ENCODE measurements around the gene DDX25. TPM values are rescaled to one million over a fixed set of nuclear protein-coding genes. Genes with fewer than 3 reads are reported as not detected.

DDX25 gene
- total and polyA plus RNA-seq, 2 of the 13 experiments (the other 11 are each of a cell fraction or from before 2014, with no cell fraction given), result 0.17 to 0.29 TPM

DNA sequence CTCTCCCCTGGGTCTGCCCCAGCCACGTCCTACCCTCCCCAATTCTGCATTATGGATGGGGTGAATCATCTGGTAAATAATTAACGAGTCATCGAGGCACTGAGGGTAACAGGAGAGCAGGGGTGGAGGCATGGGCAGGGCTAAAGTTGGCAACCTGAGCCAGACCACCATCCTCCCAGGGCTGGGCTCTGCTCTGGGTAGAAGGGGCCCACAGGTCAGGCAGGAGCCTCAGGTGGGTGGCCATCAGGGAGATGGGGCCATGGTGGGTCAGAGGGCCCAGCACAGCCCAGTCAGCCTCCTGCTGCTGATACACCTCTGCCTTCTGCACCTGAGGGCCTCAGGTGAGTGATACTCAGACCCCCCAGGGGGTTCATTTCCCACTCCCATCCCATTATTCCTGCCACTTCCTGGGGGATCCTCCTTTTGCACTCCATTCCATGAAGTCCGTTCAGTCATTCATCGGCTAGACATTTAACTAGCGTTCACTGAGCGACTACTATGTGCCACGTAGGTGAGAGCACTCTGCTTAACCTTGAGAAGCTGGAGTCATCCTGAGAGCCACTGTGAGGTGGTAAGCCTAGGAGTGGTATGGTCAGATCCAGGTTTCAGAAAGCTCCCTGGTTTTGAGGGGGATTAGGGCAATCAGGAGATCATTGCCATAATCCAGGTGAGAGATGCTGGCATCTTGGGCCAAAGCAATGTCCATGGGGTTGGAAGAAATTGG, 41.7 kb downstream of the DDX25 start, which contains the start of gene VSIG10L2 (continued):
- no peak for TF ChIP-seq AGO2 (optimal IDR thresholded peaks at IDR 0.05; ENCODE audit: low read depth, low read length)
- peak; percentile 24; the same call in 1 of the 2 replicates for TF ChIP-seq TAF1 (CRISPR knock-in tag; IDR thresholded peaks at IDR 0.05)
- TF ChIP-seq SALL1 (CRISPR knock-in tag; IDR thresholded peaks at IDR 0.05), result peak; percentile 15; the same call in 1 of the 2 replicates
- TF ChIP-seq, protein P1, sequence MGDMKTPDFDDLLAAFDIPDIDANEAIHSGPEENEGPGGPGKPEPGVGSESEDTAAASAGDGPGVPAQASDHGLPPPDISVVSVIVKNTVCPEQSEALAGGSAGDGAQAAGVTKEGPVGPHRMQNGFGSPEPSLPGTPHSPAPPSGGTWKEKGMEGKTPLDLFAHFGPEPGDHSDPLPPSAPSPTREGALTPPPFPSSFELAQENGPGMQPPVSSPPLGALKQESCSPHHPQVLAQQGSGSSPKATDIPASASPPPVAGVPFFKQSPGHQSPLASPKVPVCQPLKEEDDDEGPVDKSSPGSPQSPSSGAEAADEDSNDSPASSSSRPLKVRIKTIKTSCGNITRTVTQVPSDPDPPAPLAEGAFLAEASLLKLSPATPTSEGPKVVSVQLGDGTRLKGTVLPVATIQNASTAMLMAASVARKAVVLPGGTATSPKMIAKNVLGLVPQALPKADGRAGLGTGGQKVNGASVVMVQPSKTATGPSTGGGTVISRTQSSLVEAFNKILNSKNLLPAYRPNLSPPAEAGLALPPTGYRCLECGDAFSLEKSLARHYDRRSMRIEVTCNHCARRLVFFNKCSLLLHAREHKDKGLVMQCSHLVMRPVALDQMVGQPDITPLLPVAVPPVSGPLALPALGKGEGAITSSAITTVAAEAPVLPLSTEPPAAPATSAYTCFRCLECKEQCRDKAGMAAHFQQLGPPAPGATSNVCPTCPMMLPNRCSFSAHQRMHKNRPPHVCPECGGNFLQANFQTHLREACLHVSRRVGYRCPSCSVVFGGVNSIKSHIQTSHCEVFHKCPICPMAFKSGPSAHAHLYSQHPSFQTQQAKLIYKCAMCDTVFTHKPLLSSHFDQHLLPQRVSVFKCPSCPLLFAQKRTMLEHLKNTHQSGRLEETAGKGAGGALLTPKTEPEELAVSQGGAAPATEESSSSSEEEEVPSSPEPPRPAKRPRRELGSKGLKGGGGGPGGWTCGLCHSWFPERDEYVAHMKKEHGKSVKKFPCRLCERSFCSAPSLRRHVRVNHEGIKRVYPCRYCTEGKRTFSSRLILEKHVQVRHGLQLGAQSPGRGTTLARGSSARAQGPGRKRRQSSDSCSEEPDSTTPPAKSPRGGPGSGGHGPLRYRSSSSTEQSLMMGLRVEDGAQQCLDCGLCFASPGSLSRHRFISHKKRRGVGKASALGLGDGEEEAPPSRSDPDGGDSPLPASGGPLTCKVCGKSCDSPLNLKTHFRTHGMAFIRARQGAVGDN (CRISPR knock-in tag; IDR thresholded peaks at IDR 0.05), result peak; percentile 27; the same call in 1 of the 2 replicates
- no peak for TF ChIP-seq SMARCE1 (IDR thresholded peaks at IDR 0.05; ENCODE audit: borderline replicate concordance)
- no peak for TF ChIP-seq TCF7L2 (IDR thresholded peaks at IDR 0.05; ENCODE audit: low read depth, low read length)
- no peak for TF ChIP-seq GATA4 (IDR thresholded peaks at IDR 0.05; ENCODE audit: borderline replicate concordance, low read depth)
- TF ChIP-seq SAP130 (CRISPR knock-in tag; IDR thresholded peaks at IDR 0.05; ENCODE audit: low read depth), result peak; percentile 21; the same call in 1 of the 2 replicates
- no peak for TF ChIP-seq SMARCC2 (IDR thresholded peaks at IDR 0.05)
- no peak for TF ChIP-seq TAF15 (IDR thresholded peaks at IDR 0.05; ENCODE audit: low read depth, low read length, poor library complexity, severe bottlenecking)
- TF ChIP-seq MLLT10 (CRISPR knock-in tag; IDR thresholded peaks at IDR 0.05), result no peak
- TF ChIP-seq MIXL1 (CRISPR knock-in tag; IDR thresholded peaks at IDR 0.05), result 0 out of 2 replicates have a peak, but pooled peaks have one; percentile 17
- TF ChIP-seq, protein P2, sequence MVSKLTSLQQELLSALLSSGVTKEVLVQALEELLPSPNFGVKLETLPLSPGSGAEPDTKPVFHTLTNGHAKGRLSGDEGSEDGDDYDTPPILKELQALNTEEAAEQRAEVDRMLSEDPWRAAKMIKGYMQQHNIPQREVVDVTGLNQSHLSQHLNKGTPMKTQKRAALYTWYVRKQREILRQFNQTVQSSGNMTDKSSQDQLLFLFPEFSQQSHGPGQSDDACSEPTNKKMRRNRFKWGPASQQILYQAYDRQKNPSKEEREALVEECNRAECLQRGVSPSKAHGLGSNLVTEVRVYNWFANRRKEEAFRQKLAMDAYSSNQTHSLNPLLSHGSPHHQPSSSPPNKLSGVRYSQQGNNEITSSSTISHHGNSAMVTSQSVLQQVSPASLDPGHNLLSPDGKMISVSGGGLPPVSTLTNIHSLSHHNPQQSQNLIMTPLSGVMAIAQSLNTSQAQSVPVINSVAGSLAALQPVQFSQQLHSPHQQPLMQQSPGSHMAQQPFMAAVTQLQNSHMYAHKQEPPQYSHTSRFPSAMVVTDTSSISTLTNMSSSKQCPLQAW (CRISPR knock-in tag; IDR thresholded peaks at IDR 0.05), result peak; percentile 66; the same call in 1 of the 2 replicates
- no peak for TF ChIP-seq ZNF816 (CRISPR knock-in tag; IDR thresholded peaks at IDR 0.05; ENCODE audit: borderline replicate concordance)
- no peak for TF ChIP-seq PHF8 (CRISPR knock-in tag; IDR thresholded peaks at IDR 0.05)
- TF ChIP-seq NFE2 (CRISPR knock-in tag; IDR thresholded peaks at IDR 0.05), result no peak
- no peak for TF ChIP-seq REPIN1 (CRISPR knock-in tag; IDR thresholded peaks at IDR 0.05; ENCODE audit: borderline replicate concordance, low read depth)
- no peak for TF ChIP-seq ZNF501 (CRISPR knock-in tag; IDR thresholded peaks at IDR 0.05)
- TF ChIP-seq SMAD9 (CRISPR knock-in tag; IDR thresholded peaks at IDR 0.05), result no peak
- TF ChIP-seq GATAD2A (CRISPR knock-in tag; IDR thresholded peaks at IDR 0.05), result no peak
- TF ChIP-seq ZBTB20 (CRISPR knock-in tag; IDR thresholded peaks at IDR 0.05; ENCODE audit: borderline replicate concordance, low read depth), result no peak
- no peak for TF ChIP-seq MTA3 (CRISPR knock-in tag; IDR thresholded peaks at IDR 0.05)
- TF ChIP-seq NFATC3 (CRISPR knock-in tag; IDR thresholded peaks at IDR 0.05), result no peak
- TF ChIP-seq TBX3 (IDR thresholded peaks at IDR 0.05; ENCODE audit: borderline replicate concordance), result no peak
- TF ChIP-seq LCORL (IDR thresholded peaks at IDR 0.05), result no peak
- no peak for TF ChIP-seq LCORL (CRISPR knock-in tag; IDR thresholded peaks at IDR 0.05)
- no peak for TF ChIP-seq ZNF550 (CRISPR knock-in tag; IDR thresholded peaks at IDR 0.05; ENCODE audit: borderline replicate concordance)
